ENCODE measurements around the gene SPG7. TPM values are rescaled to one million over a fixed set of nuclear protein-coding genes. Genes with fewer than 3 reads are reported as not detected.

The SPG7 gene
- total RNA-seq, 1 donor from 2014 or later: 119 TPM

DNA sequence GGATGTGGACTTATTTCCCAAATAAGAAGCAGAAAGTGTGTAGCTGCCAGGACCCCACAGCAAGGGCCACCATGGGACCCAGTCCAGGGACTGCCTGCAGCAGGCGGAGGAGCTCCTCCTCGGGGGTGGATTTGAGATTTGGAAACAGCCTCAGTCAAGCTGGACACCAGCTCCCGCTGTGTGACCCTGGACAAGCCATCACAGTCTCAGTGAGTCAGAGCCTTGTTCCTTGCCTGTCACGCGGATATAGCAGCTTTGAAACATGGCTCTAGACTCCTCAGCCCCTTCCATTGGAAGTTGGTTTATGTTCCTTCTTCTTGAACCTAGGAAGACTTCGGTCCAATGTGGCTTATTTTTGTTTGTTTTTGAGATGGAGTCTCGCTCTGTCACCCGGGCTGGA lies 92.8 kb downstream of the SPG7 start:
- Histone ChIP-seq H3K9me3 (no peaks in the 10 kb centered on the region), H3K27ac (no peak overlapping the region), H3K36me3 (no peaks in the 10 kb centered on the region), H3K4me3 (no peak overlapping the region), H3K27me3 (no peaks in the 10 kb centered on the region), H3K4me1 (peaks cover 9% of the 10 kb centered on the region)
- TF ChIP-seq POLR2AphosphoS5 (IDR thresholded peaks at IDR 0.05; ENCODE audit: insufficient read depth in 1 of 2, low read depth in 1 of 2) (no peak), POLR2A (IDR thresholded peaks at IDR 0.05) (no peak)
- TF ChIP-seq, protein P1, sequence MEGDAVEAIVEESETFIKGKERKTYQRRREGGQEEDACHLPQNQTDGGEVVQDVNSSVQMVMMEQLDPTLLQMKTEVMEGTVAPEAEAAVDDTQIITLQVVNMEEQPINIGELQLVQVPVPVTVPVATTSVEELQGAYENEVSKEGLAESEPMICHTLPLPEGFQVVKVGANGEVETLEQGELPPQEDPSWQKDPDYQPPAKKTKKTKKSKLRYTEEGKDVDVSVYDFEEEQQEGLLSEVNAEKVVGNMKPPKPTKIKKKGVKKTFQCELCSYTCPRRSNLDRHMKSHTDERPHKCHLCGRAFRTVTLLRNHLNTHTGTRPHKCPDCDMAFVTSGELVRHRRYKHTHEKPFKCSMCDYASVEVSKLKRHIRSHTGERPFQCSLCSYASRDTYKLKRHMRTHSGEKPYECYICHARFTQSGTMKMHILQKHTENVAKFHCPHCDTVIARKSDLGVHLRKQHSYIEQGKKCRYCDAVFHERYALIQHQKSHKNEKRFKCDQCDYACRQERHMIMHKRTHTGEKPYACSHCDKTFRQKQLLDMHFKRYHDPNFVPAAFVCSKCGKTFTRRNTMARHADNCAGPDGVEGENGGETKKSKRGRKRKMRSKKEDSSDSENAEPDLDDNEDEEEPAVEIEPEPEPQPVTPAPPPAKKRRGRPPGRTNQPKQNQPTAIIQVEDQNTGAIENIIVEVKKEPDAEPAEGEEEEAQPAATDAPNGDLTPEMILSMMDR (IDR thresholded peaks at IDR 0.05): no peak
- intact Hi-C loops (cut with DNase I): no loop called here
- no peak for DNase-seq (ENCODE audit: extremely low spot score in 2 of 2)

DNA sequence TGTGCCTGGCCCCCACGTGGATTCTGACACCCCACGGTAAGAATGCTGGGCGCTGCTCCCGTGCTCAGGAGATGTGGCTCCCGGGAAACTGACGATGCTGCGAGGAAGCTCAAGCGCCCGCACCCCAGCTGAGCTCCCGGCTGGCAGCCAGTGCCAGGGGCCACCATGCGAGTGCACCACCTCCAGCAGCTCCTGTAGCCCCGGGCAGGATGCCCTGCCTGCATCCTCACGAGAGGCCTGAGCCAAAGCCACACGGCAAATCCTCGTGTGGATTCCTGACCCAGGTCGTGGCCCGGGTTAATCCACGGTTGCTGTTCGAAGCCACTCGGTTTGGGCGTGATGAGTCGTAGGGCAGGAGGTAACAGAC lies 93.7 kb downstream of the SPG7 start:
- Histone ChIP-seq H3K9me3 (no peaks in the 10 kb centered on the region), H3K27me3 (no peaks in the 10 kb centered on the region), H3K36me3 (no peaks in the 10 kb centered on the region), H3K4me3 (peak overlapping the region in 1 of 2 donors; percentile 21), H3K4me1 (peaks cover 9% of the 10 kb centered on the region), H3K27ac (no peak overlapping the region)
- intact Hi-C loops (cut with DNase I): no loop called here
- DNase-seq (ENCODE audit: extremely low spot score in 2 of 2): no peak
- TF ChIP-seq POLR2A (IDR thresholded peaks at IDR 0.05): no peak
- TF ChIP-seq, protein P1 (IDR thresholded peaks at IDR 0.05): no peak
- no peak for TF ChIP-seq POLR2AphosphoS5 (IDR thresholded peaks at IDR 0.05; ENCODE audit: insufficient read depth in 1 of 2, low read depth in 1 of 2)

DNA sequence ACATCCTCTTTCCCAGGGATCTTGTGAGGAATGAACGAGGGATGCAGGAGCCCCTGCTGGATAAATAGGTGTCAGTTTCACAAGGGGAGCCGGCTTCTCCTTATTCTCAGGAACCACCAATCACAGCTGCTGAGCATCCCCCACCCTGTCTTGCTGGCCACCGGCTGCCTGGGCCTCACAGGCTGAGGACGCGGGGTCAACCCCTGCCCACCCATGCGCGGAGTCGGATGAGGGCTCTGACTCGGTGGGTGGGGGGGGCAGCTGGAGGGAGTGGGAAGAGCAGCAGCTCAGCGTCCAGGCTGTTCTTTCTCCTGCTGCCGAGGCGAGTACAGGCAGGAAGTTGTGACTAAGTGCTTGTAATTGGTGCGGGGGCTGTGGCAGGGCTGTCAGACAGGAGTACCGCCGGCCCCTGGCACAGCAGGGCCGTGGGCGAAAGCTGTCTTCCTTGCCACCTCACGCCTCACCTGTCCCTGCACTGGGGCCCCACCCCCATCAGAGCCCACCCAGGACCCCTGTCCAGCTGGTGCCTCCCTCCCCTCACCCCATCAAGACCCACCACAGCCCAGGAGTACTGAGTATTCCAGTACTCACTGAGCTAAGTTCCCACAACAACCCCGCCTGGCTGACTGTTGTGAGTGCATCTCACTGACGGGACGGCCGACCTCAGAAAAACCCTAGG lies 94.2 kb downstream of the SPG7 start:
- Histone ChIP-seq H3K27ac (no peak overlapping the region), H3K4me1 (peaks cover 9% of the 10 kb centered on the region), H3K9me3 (no peaks in the 10 kb centered on the region), H3K4me3 (peak overlapping the region in 1 of 2 donors; percentile 21), H3K36me3 (no peaks in the 10 kb centered on the region), H3K27me3 (no peaks in the 10 kb centered on the region)
- TF ChIP-seq POLR2AphosphoS5 (IDR thresholded peaks at IDR 0.05; ENCODE audit: insufficient read depth in 1 of 2, low read depth in 1 of 2) (peak in 1 of 2 donors; percentile 11), POLR2A (IDR thresholded peaks at IDR 0.05) (no peak)
- no peak for DNase-seq (ENCODE audit: extremely low spot score in 2 of 2)
- intact Hi-C loops (cut with DNase I): no loop called here

DNA sequence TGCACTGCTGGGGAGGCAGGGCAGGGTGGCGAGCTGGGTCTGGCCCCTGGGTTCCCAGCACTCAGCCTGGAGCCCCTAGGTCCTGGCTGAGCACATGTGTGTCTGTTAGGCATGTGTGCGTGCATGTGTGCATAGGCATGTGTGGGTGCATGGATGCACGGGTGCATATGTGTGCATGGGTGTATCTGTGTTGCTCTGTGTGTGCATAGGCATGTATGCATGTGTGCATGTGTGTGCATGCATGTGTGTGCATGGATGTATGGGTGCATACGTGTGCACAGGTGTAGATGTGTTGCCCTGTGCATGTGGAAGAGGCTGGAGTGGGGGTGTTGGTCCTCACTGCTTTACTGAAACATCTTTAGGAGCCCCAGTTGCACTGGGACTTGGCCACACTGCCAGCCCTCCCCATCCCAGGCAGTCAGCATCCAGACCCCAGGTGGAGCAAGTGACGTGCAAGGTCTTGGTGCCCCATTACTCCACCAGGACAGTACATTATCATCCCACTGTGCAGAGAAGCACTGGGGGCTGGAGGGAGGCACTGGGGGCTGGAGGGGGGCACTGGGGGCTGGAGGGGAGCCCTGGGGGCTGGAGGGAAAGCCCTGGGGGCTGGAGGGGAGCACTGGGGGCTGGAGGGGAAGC lies 94.9 kb downstream of the SPG7 start:
- Histone ChIP-seq H3K4me3 (no peak overlapping the region), H3K27me3 (no peaks in the 10 kb centered on the region), H3K9me3 (no peaks in the 10 kb centered on the region), H3K36me3 (no peaks in the 10 kb centered on the region), H3K4me1 (peaks cover 9% of the 10 kb centered on the region), H3K27ac (no peak overlapping the region)
- no peak for DNase-seq (ENCODE audit: extremely low spot score in 2 of 2)
- intact Hi-C loops (cut with DNase I): no loop called here
- TF ChIP-seq, protein P1 (IDR thresholded peaks at IDR 0.05): no peak
- TF ChIP-seq POLR2AphosphoS5 (IDR thresholded peaks at IDR 0.05; ENCODE audit: insufficient read depth in 1 of 2, low read depth in 1 of 2): no peak
- no peak for TF ChIP-seq POLR2A (IDR thresholded peaks at IDR 0.05)

DNA sequence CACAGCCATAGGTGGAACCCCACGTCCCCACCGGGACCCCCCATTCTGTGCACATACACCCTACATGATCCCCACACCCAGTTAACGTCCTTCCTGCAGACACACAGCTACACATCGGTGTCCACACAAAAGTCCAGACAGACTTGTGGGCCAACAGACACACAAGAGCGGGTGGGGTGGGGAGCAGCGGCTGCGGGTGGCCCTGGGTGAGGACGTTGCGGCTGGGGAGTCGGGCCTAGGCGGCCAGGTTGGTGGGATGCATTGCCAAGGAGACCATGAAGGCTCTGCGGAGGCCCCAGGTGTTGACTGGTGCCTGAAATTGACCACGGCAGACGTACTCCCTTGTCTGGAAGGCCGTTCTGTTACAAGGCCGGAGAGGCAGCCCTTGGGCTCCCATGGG lies 96.6 kb downstream of the SPG7 start:
- Histone ChIP-seq H3K27me3 (no peaks in the 10 kb centered on the region), H3K9me3 (no peaks in the 10 kb centered on the region), H3K36me3 (no peaks in the 10 kb centered on the region), H3K27ac (no peak overlapping the region), H3K4me3 (no peak overlapping the region), H3K4me1 (peaks cover 9% of the 10 kb centered on the region)
- no peak for DNase-seq (ENCODE audit: extremely low spot score in 2 of 2)
- TF ChIP-seq, protein P1 (IDR thresholded peaks at IDR 0.05): no peak
- TF ChIP-seq POLR2AphosphoS5 (IDR thresholded peaks at IDR 0.05; ENCODE audit: insufficient read depth in 1 of 2, low read depth in 1 of 2) (no peak), POLR2A (IDR thresholded peaks at IDR 0.05) (no peak)
- intact Hi-C loops (cut with DNase I): no loop called here

Measured in vagina (tissue), 2 donors.